ENCODE measurements around the gene LIMS1.
A peak's percentile ranks its signal among the peaks of the same experiment; 100 is the strongest.

LIMS1 gene

DNA sequence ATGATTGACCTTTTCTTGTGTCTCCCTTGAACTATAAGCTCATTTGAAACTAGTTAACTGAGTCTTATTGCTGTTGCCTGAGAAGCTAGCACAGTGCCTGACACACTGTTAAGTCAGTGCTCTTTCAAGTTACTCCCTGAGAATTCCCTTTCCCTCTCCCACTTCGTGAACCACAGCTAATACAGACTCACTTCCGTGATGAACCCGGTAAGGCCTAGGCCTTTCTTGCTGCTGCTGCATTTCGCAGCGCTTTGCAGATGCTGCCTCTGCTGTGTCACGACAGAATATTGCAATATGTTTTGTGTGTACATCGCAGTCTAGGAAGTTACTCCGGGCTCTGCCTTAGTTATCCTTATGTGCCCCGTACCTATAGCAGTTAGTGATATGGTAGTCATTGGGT, 42.8 kb downstream of the LIMS1 start:
- Histone ChIP-seq H3K4me2 (ENCODE audit: low read length) (no peak overlapping the region), H3K9ac (ENCODE audit: low read length) (no peak overlapping the region), H4K91ac (ENCODE audit: low read depth, low read length) (no peak overlapping the region), H2AFZ (ENCODE audit: insufficient read depth, low read length, poor library complexity) (no peak overlapping the region), H3K4me3 (ENCODE audit: low read depth, low read length) (no peak overlapping the region), H3K36me3 (ENCODE audit: control insufficient read depth in 1 of 2, insufficient read depth in 2 of 2, low read length in 2 of 2) (no peaks in the 10 kb centered on the region), H2BK5ac (ENCODE audit: low read depth, low read length, poor library complexity) (no peak overlapping the region), H3K79me1 (ENCODE audit: low read length) (no peaks in the 10 kb centered on the region), H3K18ac (ENCODE audit: low read length) (no peak overlapping the region), H3K79me2 (ENCODE audit: control insufficient read depth, insufficient read depth, low read length, poor library complexity) (no peaks in the 10 kb centered on the region), H2BK120ac (ENCODE audit: insufficient read depth, low read length, poor library complexity) (no peak overlapping the region), H3K27me3 (ENCODE audit: insufficient read depth, low read length) (no peaks in the 10 kb centered on the region), H3K4ac (ENCODE audit: low read depth, low read length) (no peak overlapping the region), H2BK12ac (ENCODE audit: low read length) (no peak overlapping the region), H3K23ac (ENCODE audit: low read length) (no peak overlapping the region), H3K4me1 (ENCODE audit: control insufficient read depth in 1 of 2, insufficient read depth in 2 of 2, low read length in 2 of 2) (peaks cover 0 to 5% of the 10 kb centered on the region in 2 experiments), H3K9me3 (ENCODE audit: insufficient read depth, low read depth, low read length) (no peaks in the 10 kb centered on the region), H3K27ac (ENCODE audit: low read depth, low read length) (no peak overlapping the region), H4K12ac (ENCODE audit: low read depth, low read length) (no peak overlapping the region), H2AK5ac (ENCODE audit: low read length) (no peak overlapping the region), H3K14ac (ENCODE audit: low read length) (no peak overlapping the region), H4K8ac (ENCODE audit: low read depth, low read length) (no peak overlapping the region)
- no peak for DNase-seq
- WGBS (ENCODE audit: extremely low coverage, insufficient coverage, insufficient read length) = no CpG with 5 or more reads among the region's 9 CpGs

DNA sequence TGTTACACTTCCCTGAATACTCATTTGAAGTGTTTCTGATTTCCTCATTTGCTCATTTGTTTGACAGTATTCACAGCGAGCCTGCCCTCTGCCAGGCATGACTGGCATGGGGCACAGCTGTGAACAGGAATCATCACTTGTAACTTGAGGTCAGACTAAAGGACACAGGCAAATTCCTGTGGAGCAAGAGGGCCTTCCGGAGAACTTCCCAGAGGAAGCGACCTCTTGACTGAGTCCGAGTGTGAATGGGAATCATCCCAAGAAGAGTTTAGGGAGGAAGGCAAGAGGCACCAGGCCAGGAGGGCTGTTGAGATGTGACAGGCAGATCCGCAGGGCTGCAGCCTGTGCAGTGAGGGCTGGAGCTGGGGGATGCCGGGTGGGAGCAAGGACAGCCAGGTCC, 45.4 kb downstream of the LIMS1 start:
- Histone ChIP-seq H3K4me3 (ENCODE audit: low read depth, low read length) (no peak overlapping the region), H3K18ac (ENCODE audit: low read length) (no peak overlapping the region), H3K79me1 (ENCODE audit: low read length) (no peaks in the 10 kb centered on the region), H3K9me3 (ENCODE audit: insufficient read depth, low read depth, low read length) (no peaks in the 10 kb centered on the region), H2BK5ac (ENCODE audit: low read depth, low read length, poor library complexity) (no peak overlapping the region), H3K23ac (ENCODE audit: low read length) (no peak overlapping the region), H2AK5ac (ENCODE audit: low read length) (no peak overlapping the region), H2AFZ (ENCODE audit: insufficient read depth, low read length, poor library complexity) (peak overlapping the region; percentile 3), H3K4me1 (ENCODE audit: control insufficient read depth in 1 of 2, insufficient read depth in 2 of 2, low read length in 2 of 2) (peaks cover 0 to 5% of the 10 kb centered on the region in 2 experiments), H3K36me3 (ENCODE audit: control insufficient read depth in 1 of 2, insufficient read depth in 2 of 2, low read length in 2 of 2) (no peaks in the 10 kb centered on the region), H4K12ac (ENCODE audit: low read depth, low read length) (no peak overlapping the region), H4K91ac (ENCODE audit: low read depth, low read length) (no peak overlapping the region), H3K14ac (ENCODE audit: low read length) (no peak overlapping the region), H4K8ac (ENCODE audit: low read depth, low read length) (no peak overlapping the region), H3K4ac (ENCODE audit: low read depth, low read length) (peak overlapping the region; percentile 39), H3K27me3 (ENCODE audit: insufficient read depth, low read length) (no peaks in the 10 kb centered on the region), H3K27ac (ENCODE audit: low read depth, low read length) (no peak overlapping the region), H3K9ac (ENCODE audit: low read length) (no peak overlapping the region), H3K79me2 (ENCODE audit: control insufficient read depth, insufficient read depth, low read length, poor library complexity) (no peaks in the 10 kb centered on the region), H2BK120ac (ENCODE audit: insufficient read depth, low read length, poor library complexity) (no peak overlapping the region), H2BK12ac (ENCODE audit: low read length) (no peak overlapping the region), H3K4me2 (ENCODE audit: low read length) (no peak overlapping the region)
- WGBS (ENCODE audit: extremely low coverage, insufficient coverage, insufficient read length) = no CpG with 5 or more reads among the region's 6 CpGs
- DNase-seq = no peak

DNA sequence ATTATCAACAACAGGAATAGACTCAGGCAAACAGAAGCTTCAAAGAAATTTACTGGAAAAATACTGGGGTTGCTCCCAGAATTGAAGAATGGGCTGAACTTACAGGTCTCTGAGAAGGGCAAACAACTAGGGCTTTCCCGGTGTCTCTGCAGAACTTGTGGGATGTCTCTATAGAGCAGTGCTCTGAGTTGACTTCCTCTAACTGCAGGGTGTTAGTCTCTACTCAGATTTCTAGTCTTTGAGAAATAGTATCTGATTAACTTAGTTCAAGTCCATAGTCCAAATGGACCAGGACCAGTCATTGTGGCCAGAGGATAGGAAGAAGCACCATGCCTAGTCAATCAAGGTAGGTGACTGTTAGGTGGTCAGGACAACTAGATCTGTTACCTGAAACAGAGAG, 45.8 kb downstream of the LIMS1 start:
- H3K4me2 ChIP-seq (ENCODE audit: low read length) = no peak overlapping the region
- no peak overlapping the region for H3K4me3 ChIP-seq (ENCODE audit: low read depth, low read length)

DNA sequence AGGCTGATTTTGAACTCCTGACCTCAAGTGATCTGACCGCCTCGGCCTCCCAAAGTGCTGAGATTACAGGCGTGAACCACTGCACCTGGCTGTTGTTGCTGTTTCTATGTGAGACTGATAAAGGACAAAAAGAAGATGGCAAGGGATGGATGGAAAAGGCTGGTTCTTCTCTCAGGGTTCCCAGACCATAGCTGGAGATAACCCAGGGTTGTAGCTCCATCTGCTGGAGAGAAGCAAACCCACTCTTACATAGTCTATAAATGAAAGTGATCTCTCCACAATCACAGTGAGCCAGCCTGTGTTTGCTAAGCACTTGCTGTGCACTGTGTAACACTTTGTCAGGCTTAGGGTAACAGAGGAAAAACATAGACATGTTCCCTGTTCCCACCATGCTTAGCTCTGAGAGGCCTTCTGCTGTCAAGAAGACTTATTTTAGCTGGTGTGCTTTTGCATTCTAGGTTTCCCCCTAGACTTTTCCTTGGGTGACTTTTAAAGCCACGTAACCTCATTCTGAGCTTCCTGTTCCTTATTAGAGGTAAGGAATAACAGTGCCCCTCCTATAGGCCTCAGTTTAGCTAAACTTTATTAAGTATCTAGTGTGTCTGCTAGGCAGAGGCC, 49.7 kb downstream of the LIMS1 start:
- peaks cover 3% of the 10 kb centered on the region for H3K79me2 ChIP-seq (ENCODE audit: control insufficient read depth, insufficient read depth, low read length, poor library complexity)
- H3K4me2 ChIP-seq (ENCODE audit: low read length) = no peak overlapping the region
- H3K9ac ChIP-seq (ENCODE audit: low read length) = no peak overlapping the region
- H3K4me1 ChIP-seq (ENCODE audit: control insufficient read depth in 1 of 2, insufficient read depth in 2 of 2, low read length in 2 of 2) = peaks cover 0 to 15% of the 10 kb centered on the region in 2 experiments
- no peak overlapping the region for H3K4ac ChIP-seq (ENCODE audit: low read depth, low read length)
- H3K27me3 ChIP-seq (ENCODE audit: insufficient read depth, low read length) = no peaks in the 10 kb centered on the region
- H3K4me3 ChIP-seq (ENCODE audit: low read depth, low read length) = no peak overlapping the region
- H3K36me3 ChIP-seq (ENCODE audit: control insufficient read depth in 1 of 2, insufficient read depth in 2 of 2, low read length in 2 of 2) = no peaks in the 10 kb centered on the region
- no peak overlapping the region for H3K14ac ChIP-seq (ENCODE audit: low read length)
- no CpG with 5 or more reads among the region's 4 CpGs for WGBS (ENCODE audit: extremely low coverage, insufficient coverage, insufficient read length)
- H3K18ac ChIP-seq (ENCODE audit: low read length) = no peak overlapping the region
- no peak overlapping the region for H3K27ac ChIP-seq (ENCODE audit: low read depth, low read length)
- H4K12ac ChIP-seq (ENCODE audit: low read depth, low read length) = no peak overlapping the region
- H2AFZ ChIP-seq (ENCODE audit: insufficient read depth, low read length, poor library complexity) = no peak overlapping the region
- H3K79me1 ChIP-seq (ENCODE audit: low read length) = no peaks in the 10 kb centered on the region
- H4K91ac ChIP-seq (ENCODE audit: low read depth, low read length) = no peak overlapping the region
- no peak overlapping the region for H2AK5ac ChIP-seq (ENCODE audit: low read length)
- H4K8ac ChIP-seq (ENCODE audit: low read depth, low read length) = no peak overlapping the region
- no peaks in the 10 kb centered on the region for H3K9me3 ChIP-seq (ENCODE audit: insufficient read depth, low read depth, low read length)
- H3K23ac ChIP-seq (ENCODE audit: low read length) = no peak overlapping the region
- H2BK120ac ChIP-seq (ENCODE audit: insufficient read depth, low read length, poor library complexity) = no peak overlapping the region
- DNase-seq = peak; percentile 70 to 87
- no peak overlapping the region for H2BK5ac ChIP-seq (ENCODE audit: low read depth, low read length, poor library complexity)
- H2BK12ac ChIP-seq (ENCODE audit: low read length) = no peak overlapping the region

More for the DNA sequence above, 45.8 kb downstream of the LIMS1 start:
- no peak overlapping the region for H3K18ac ChIP-seq (ENCODE audit: low read length)
- H3K9ac ChIP-seq (ENCODE audit: low read length) = no peak overlapping the region
- no peak for DNase-seq
- no peaks in the 10 kb centered on the region for H3K9me3 ChIP-seq (ENCODE audit: insufficient read depth, low read depth, low read length)
- peaks cover 0 to 5% of the 10 kb centered on the region in 2 experiments for H3K4me1 ChIP-seq (ENCODE audit: control insufficient read depth in 1 of 2, insufficient read depth in 2 of 2, low read length in 2 of 2)
- H3K79me2 ChIP-seq (ENCODE audit: control insufficient read depth, insufficient read depth, low read length, poor library complexity) = no peaks in the 10 kb centered on the region
- no peak overlapping the region for H4K91ac ChIP-seq (ENCODE audit: low read depth, low read length)
- H2AFZ ChIP-seq (ENCODE audit: insufficient read depth, low read length, poor library complexity) = no peak overlapping the region
- H4K8ac ChIP-seq (ENCODE audit: low read depth, low read length) = no peak overlapping the region
- no peak overlapping the region for H4K12ac ChIP-seq (ENCODE audit: low read depth, low read length)
- no peak overlapping the region for H2AK5ac ChIP-seq (ENCODE audit: low read length)
- WGBS (ENCODE audit: extremely low coverage, insufficient coverage, insufficient read length) = no CpG with 5 or more reads among the region's 1 CpG
- no peak overlapping the region for H2BK5ac ChIP-seq (ENCODE audit: low read depth, low read length, poor library complexity)
- H3K4ac ChIP-seq (ENCODE audit: low read depth, low read length) = peak overlapping the region; percentile 39
- no peaks in the 10 kb centered on the region for H3K27me3 ChIP-seq (ENCODE audit: insufficient read depth, low read length)
- no peak overlapping the region for H2BK120ac ChIP-seq (ENCODE audit: insufficient read depth, low read length, poor library complexity)
- H3K36me3 ChIP-seq (ENCODE audit: control insufficient read depth in 1 of 2, insufficient read depth in 2 of 2, low read length in 2 of 2) = no peaks in the 10 kb centered on the region
- no peak overlapping the region for H3K14ac ChIP-seq (ENCODE audit: low read length)
- H3K23ac ChIP-seq (ENCODE audit: low read length) = no peak overlapping the region
- no peaks in the 10 kb centered on the region for H3K79me1 ChIP-seq (ENCODE audit: low read length)
- H3K27ac ChIP-seq (ENCODE audit: low read depth, low read length) = no peak overlapping the region
- H2BK12ac ChIP-seq (ENCODE audit: low read length) = no peak overlapping the region

Measured in trophoblast cell (in vitro differentiated cells and primary cell).